ENCODE data around the gene GDF10.
A peak's percentile ranks its signal among the peaks of the same experiment; 100 is the strongest.

GDF10 gene

GRCh38 chr10:47336387-47337134, 36.6 kb downstream of the GDF10 start:
- DNase-seq, result no peak

GRCh38 chr10:47337310-47337709, 37.3 kb downstream of the GDF10 start:
- DNase-seq, result no peak

GRCh38 chr10:47339186-47339735, 39.3 kb downstream of the GDF10 start:
- no peak for DNase-seq

GRCh38 chr10:47339759-47340607, 40.0 kb downstream of the GDF10 start:
- DNase-seq, result no peak

GRCh38 chr10:47340608-47341170, 40.7 kb downstream of the GDF10 start:
- DNase-seq, result peak; percentile 62

GRCh38 chr10:47344996-47345870, 45.2 kb downstream of the GDF10 start:
- no peak for DNase-seq

GRCh38 chr10:47346581-47347302, 46.7 kb downstream of the GDF10 start:
- no peak for DNase-seq

GRCh38 chr10:47347303-47347675, 47.3 kb downstream of the GDF10 start:
- DNase-seq, result no peak

- no peak for DNase-seq
Measured at GRCh38 chr10:47348138-47348651, 48.2 kb downstream of the GDF10 start, which contains the start of gene RBP3. TSS of gene RBP3 (plus strand) at chr10:47348363. CDS start at chr10:47348485, 122 bp downstream.

GRCh38 chr10:47348661-47349470, 48.9 kb downstream of the GDF10 start:
- no peak for DNase-seq

- no peak for DNase-seq
Measured at GRCh38 chr10:47349516-47349915, 49.5 kb downstream of the GDF10 start.

- no peak for DNase-seq
Measured at GRCh38 chr10:47349941-47350371, 50.0 kb downstream of the GDF10 start.

- no peak for DNase-seq
Measured at GRCh38 chr10:47350671-47351640, 51.0 kb downstream of the GDF10 start.

- no peak for DNase-seq
Measured at GRCh38 chr10:47351899-47352815, 52.2 kb downstream of the GDF10 start.

GRCh38 chr10:47353351-47353750, 53.4 kb downstream of the GDF10 start:
- no peak for DNase-seq

- DNase-seq, result no peak
Measured at GRCh38 chr10:47354165-47354564, 54.2 kb downstream of the GDF10 start.

- no peak for DNase-seq
Measured at GRCh38 chr10:47354900-47355299, 54.9 kb downstream of the GDF10 start.

- DNase-seq, result no peak
Measured at GRCh38 chr10:47356708-47357107, 56.7 kb downstream of the GDF10 start.

All from stimulated activated CD4-positive, alpha-beta T cell treated with anti-CD3 and anti-CD28 coated beads, Interleukin-1b, Interleukin-23, amount 100 ng/mL, for 48 hours (primary cell).